GM10266 (cell line): ENCODE measurements around the gene KRTAP5-8.

ENCODE experiments used
- DNase-seq: peaks from one replicate; pipeline ENCODE4 v3.0.0; 2012; ENCODE audit errors: extremely low spot score
- TF ChIP-seq, protein P1 (sequence below): IDR thresholded peaks from 2 replicates; pipeline ENCODE4 v1.5.1; 2012; ENCODE audit warnings: mild to moderate bottlenecking, low read depth; ENCODE audit not compliant: control insufficient read depth, insufficient read depth; ENCODE audit errors: missing control alignments

The KRTAP5-8 gene

GRCh38 chr11:71548716-71549151 is 10.9 kb downstream of the KRTAP5-8 start:
- no peak for DNase-seq

DNA sequence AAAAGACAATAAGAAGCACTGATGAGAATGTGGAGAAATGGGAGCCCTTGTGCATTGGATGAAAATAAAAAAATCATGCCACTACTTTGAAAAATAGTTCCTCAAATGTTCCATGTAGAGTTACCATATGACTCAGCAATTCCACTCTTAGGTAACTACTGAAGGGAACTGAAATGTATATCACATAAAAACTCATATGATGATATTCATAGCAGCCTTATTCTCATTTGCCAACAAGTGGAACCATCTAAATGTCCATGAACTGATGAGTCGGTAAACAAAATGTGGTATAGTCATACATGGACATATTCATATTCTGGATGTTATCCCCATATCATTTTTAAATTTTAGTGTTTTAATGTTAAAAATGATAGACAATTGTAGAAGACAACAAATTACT is 13.9 kb downstream of the KRTAP5-8 start:
- no peak for DNase-seq
- TF ChIP-seq, protein P1, sequence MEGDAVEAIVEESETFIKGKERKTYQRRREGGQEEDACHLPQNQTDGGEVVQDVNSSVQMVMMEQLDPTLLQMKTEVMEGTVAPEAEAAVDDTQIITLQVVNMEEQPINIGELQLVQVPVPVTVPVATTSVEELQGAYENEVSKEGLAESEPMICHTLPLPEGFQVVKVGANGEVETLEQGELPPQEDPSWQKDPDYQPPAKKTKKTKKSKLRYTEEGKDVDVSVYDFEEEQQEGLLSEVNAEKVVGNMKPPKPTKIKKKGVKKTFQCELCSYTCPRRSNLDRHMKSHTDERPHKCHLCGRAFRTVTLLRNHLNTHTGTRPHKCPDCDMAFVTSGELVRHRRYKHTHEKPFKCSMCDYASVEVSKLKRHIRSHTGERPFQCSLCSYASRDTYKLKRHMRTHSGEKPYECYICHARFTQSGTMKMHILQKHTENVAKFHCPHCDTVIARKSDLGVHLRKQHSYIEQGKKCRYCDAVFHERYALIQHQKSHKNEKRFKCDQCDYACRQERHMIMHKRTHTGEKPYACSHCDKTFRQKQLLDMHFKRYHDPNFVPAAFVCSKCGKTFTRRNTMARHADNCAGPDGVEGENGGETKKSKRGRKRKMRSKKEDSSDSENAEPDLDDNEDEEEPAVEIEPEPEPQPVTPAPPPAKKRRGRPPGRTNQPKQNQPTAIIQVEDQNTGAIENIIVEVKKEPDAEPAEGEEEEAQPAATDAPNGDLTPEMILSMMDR, result no peak

More at GRCh38 chr11:71548716-71549151, 10.9 kb downstream of the KRTAP5-8 start:
- TF ChIP-seq, protein P1, result no peak

GRCh38 chr11:71554996-71555395 is 17.2 kb downstream of the KRTAP5-8 start:
- no peak for DNase-seq
- TF ChIP-seq, protein P1, result no peak

DNA sequence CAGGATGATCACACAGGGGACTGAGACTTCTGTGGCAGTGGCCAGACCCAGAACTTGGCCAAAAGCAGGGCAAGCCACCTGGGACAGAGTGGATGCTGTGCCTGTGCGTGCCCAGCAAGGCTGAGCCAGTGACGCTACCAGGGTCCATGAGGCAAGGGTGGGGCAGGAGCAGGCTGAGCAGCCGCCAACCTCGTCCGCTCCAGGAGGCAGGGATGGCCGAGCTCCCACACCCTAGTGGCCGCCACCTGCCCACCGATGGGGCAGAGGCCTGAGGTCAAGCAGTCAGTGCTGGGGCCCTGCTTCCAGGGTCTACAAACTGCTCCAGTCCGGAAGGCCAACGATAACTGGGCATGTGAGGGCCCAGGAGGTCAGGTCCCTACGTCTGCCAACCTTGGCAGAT is 17.7 kb downstream of the KRTAP5-8 start:
- TF ChIP-seq, protein P1, result no peak
- no peak for DNase-seq

- TF ChIP-seq, protein P1, result no peak
- DNase-seq, result no peak
Measured at GRCh38 chr11:71556018-71556417, 18.2 kb downstream of the KRTAP5-8 start.

GRCh38 chr11:71557257-71557656 is 19.4 kb downstream of the KRTAP5-8 start:
- TF ChIP-seq, protein P1, result no peak

GRCh38 chr11:71558996-71559395 is 21.2 kb downstream of the KRTAP5-8 start:
- no peak for DNase-seq
- TF ChIP-seq, protein P1, result no peak

More at GRCh38 chr11:71557257-71557656, 19.4 kb downstream of the KRTAP5-8 start:
- DNase-seq, result no peak
